ENCODE measurements around the gene ZNF594.
"Not testable (repeated sequence)": the region's sequence is repeated elsewhere in the genome, so short reads cannot be mapped to it uniquely, and the experiment has no call there.

Gene ZNF594

GRCh38 chr17:5200360-5200759 is 8.7 kb upstream of the ZNF594 start:
- DNase-seq = no peak

GRCh38 chr17:5198472-5198871 is 6.8 kb upstream of the ZNF594 start:
- DNase-seq = no peak

GRCh38 chr17:5194346-5194745 is 2.7 kb upstream of the ZNF594 start:
- DNase-seq = no peak

- peak; percentile 76 for DNase-seq
Observed at GRCh38 chr17:5184288-5184687, 7.4 kb downstream of the ZNF594 start.

- DNase-seq = no peak
Observed at GRCh38 chr17:5183410-5183793, 8.3 kb downstream of the ZNF594 start.

- DNase-seq = no peak
Observed at GRCh38 chr17:5182597-5183409, 8.9 kb downstream of the ZNF594 start.

- DNase-seq = no peak
Observed at GRCh38 chr17:5181509-5182305, 10.0 kb downstream of the ZNF594 start.

- no peak for DNase-seq
Observed at GRCh38 chr17:5179003-5179402, 12.7 kb downstream of the ZNF594 start.

GRCh38 chr17:5175027-5175426 is 16.6 kb downstream of the ZNF594 start:
- DNase-seq = not testable (repeated sequence)

GRCh38 chr17:5165791-5166564 is 25.7 kb downstream of the ZNF594 start:
- not testable (repeated sequence) for DNase-seq

GRCh38 chr17:5164436-5164835 is 27.2 kb downstream of the ZNF594 start:
- no peak for DNase-seq

GRCh38 chr17:5161793-5162192 is 29.9 kb downstream of the ZNF594 start:
- not testable (repeated sequence) for DNase-seq

GRCh38 chr17:5160702-5161101 is 31.0 kb downstream of the ZNF594 start:
- DNase-seq = not testable (repeated sequence)

- DNase-seq = not testable (repeated sequence)
Observed at GRCh38 chr17:5146122-5146521, 45.5 kb downstream of the ZNF594 start.

GRCh38 chr17:5142877-5143276 is 48.8 kb downstream of the ZNF594 start:
- DNase-seq = not testable (repeated sequence)

- no peak for DNase-seq
Observed at GRCh38 chr17:5139458-5139732, 52.3 kb downstream of the ZNF594 start.

GRCh38 chr17:5138616-5139457 is 52.8 kb downstream of the ZNF594 start:
- no peak for DNase-seq

- not testable (repeated sequence) for DNase-seq
Observed at GRCh38 chr17:5138198-5138544, 53.5 kb downstream of the ZNF594 start.

- not testable (repeated sequence) for DNase-seq
Observed at GRCh38 chr17:5137511-5138197, 54.0 kb downstream of the ZNF594 start.

- DNase-seq = not testable (repeated sequence)
Observed at GRCh38 chr17:5136580-5137412, 54.9 kb downstream of the ZNF594 start.
